HEK293T (cell line): Measurements from ENCODE around the gene TEX26.

Experiments
- BHLHE40 ChIP-seq: fragments of 450-650 bp; IDR thresholded peaks from 2 replicates; pipeline ENCODE4 v1.6.1; 2016; ENCODE audit warnings: mild to moderate bottlenecking, moderate library complexity, borderline replicate concordance
- FOXA1 ChIP-seq: fragments of 450-650 bp; IDR thresholded peaks from 2 replicates; pipeline ENCODE4 v1.6.1; 2016; ENCODE audit warnings: mild to moderate bottlenecking
- FOXM1 ChIP-seq: fragments of 450-650 bp; IDR thresholded peaks from 2 replicates; pipeline ENCODE4 v1.6.1; 2017; ENCODE audit warnings: mild to moderate bottlenecking, borderline replicate concordance
- NFRKB ChIP-seq: fragments of 450-650 bp; IDR thresholded peaks from 2 replicates; pipeline ENCODE4 v1.6.1; 2016; ENCODE audit warnings: mild to moderate bottlenecking, moderate library complexity
- SUZ12 ChIP-seq: fragments of 450-650 bp; IDR thresholded peaks from 2 replicates; pipeline ENCODE4 v1.6.1; 2016; ENCODE audit warnings: mild to moderate bottlenecking

DNA sequence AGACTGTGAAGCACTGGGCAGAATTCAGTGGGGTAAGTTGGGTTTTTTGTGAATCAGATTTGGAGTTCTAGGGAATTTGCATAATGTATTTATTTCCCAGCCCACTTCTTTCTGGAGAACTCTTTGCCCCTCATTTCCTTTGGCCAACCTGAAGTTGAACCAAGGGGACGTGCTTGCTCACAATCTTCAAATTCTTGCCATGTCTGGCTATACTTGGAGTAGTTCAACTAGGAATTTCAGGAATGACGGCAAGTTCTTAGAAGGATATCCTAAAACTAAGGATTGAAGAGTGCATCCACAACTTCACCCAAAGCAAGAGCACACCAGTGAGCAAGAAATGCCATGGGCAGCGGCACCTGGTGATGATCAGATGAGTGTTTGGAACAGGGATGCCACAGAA, 88.5 kb downstream of the TEX26 start:
- TF ChIP-seq SUZ12 (no peak), FOXM1 (no peak), NFRKB (no peak), FOXA1 (no peak), BHLHE40 (no peak)
